ENCODE results near the gene ADORA1.

The ADORA1 gene

GRCh38 chr1:203197625-203198024 is 70.1 kb downstream of the ADORA1 start:
- DNase-seq (ENCODE audit: insufficient read length, low spot score) = no peak
- TF ChIP-seq TAF1 (IDR thresholded peaks at IDR 0.05; ENCODE audit: low read depth, low read length) = no peak
- no peak for TF ChIP-seq POLR2AphosphoS5 (IDR thresholded peaks at IDR 0.05; ENCODE audit: low read depth, low read length)
- no peak for TF ChIP-seq PAX5 (IDR thresholded peaks at IDR 0.05; ENCODE audit: insufficient read depth, low read length, severe bottlenecking)
- no peak for TF ChIP-seq POLR2A (IDR thresholded peaks at IDR 0.05; ENCODE audit: low read depth, low read length)
- no peak for FAIRE-seq

GRCh38 chr1:203199002-203199401 is 71.5 kb downstream of the ADORA1 start:
- FAIRE-seq (no peak), DNase-seq (ENCODE audit: insufficient read length, low spot score) (no peak)
- no peak for TF ChIP-seq PAX5 (IDR thresholded peaks at IDR 0.05; ENCODE audit: insufficient read depth, low read length, severe bottlenecking)
- TF ChIP-seq TAF1 (IDR thresholded peaks at IDR 0.05; ENCODE audit: low read depth, low read length) = no peak
- no peak for TF ChIP-seq POLR2A (IDR thresholded peaks at IDR 0.05; ENCODE audit: low read depth, low read length)
- TF ChIP-seq POU2F2 (IDR thresholded peaks at IDR 0.05; ENCODE audit: low read depth, low read length) = no peak
- no peak for TF ChIP-seq SPI1 (IDR thresholded peaks at IDR 0.05; ENCODE audit: low read depth, low read length)
- TF ChIP-seq POLR2AphosphoS5 (IDR thresholded peaks at IDR 0.05; ENCODE audit: low read depth, low read length) = no peak

- TF ChIP-seq TAF1 (IDR thresholded peaks at IDR 0.05; ENCODE audit: low read depth, low read length) = no peak
- TF ChIP-seq POLR2AphosphoS5 (IDR thresholded peaks at IDR 0.05; ENCODE audit: low read depth, low read length) = no peak
- TF ChIP-seq PAX5 (IDR thresholded peaks at IDR 0.05; ENCODE audit: insufficient read depth, low read length, severe bottlenecking) = no peak
- no peak for TF ChIP-seq POU2F2 (IDR thresholded peaks at IDR 0.05; ENCODE audit: low read depth, low read length)
- no peak for TF ChIP-seq SPI1 (IDR thresholded peaks at IDR 0.05; ENCODE audit: low read depth, low read length)
- TF ChIP-seq POLR2A (IDR thresholded peaks at IDR 0.05; ENCODE audit: low read depth, low read length) = no peak
- no peak for FAIRE-seq
Measured at GRCh38 chr1:203199481-203199815, 71.9 kb downstream of the ADORA1 start.

GRCh38 chr1:203199816-203200571 is 72.5 kb downstream of the ADORA1 start:
- TF ChIP-seq POLR2A (IDR thresholded peaks at IDR 0.05; ENCODE audit: low read depth, low read length) (no peak), POU2F2 (IDR thresholded peaks at IDR 0.05; ENCODE audit: low read depth, low read length) (no peak), TAF1 (IDR thresholded peaks at IDR 0.05; ENCODE audit: low read depth, low read length) (no peak), SPI1 (IDR thresholded peaks at IDR 0.05; ENCODE audit: low read depth, low read length) (no peak), PAX5 (IDR thresholded peaks at IDR 0.05; ENCODE audit: insufficient read depth, low read length, severe bottlenecking) (no peak), POLR2AphosphoS5 (IDR thresholded peaks at IDR 0.05; ENCODE audit: low read depth, low read length) (no peak)
- DNase-seq (ENCODE audit: insufficient read length, low spot score) (no peak), FAIRE-seq (no peak)

More at GRCh38 chr1:203199481-203199815, 71.9 kb downstream of the ADORA1 start:
- DNase-seq (ENCODE audit: insufficient read length, low spot score) = no peak

GRCh38 chr1:203200916-203201315 is 73.4 kb downstream of the ADORA1 start:
- no peak for DNase-seq (ENCODE audit: insufficient read length, low spot score)
- FAIRE-seq = no peak
- no peak for TF ChIP-seq SPI1 (IDR thresholded peaks at IDR 0.05; ENCODE audit: low read depth, low read length)
- TF ChIP-seq POU2F2 (IDR thresholded peaks at IDR 0.05; ENCODE audit: low read depth, low read length) = no peak

- TF ChIP-seq POLR2AphosphoS5 (IDR thresholded peaks at IDR 0.05; ENCODE audit: low read depth, low read length) = no peak
- no peak for TF ChIP-seq PAX5 (IDR thresholded peaks at IDR 0.05; ENCODE audit: insufficient read depth, low read length, severe bottlenecking)
- no peak for TF ChIP-seq SPI1 (IDR thresholded peaks at IDR 0.05; ENCODE audit: low read depth, low read length)
- no peak for TF ChIP-seq TAF1 (IDR thresholded peaks at IDR 0.05; ENCODE audit: low read depth, low read length)
- TF ChIP-seq POU2F2 (IDR thresholded peaks at IDR 0.05; ENCODE audit: low read depth, low read length) = no peak
- TF ChIP-seq POLR2A (IDR thresholded peaks at IDR 0.05; ENCODE audit: low read depth, low read length) = no peak
- DNase-seq (ENCODE audit: insufficient read length, low spot score) = no peak
- no peak for FAIRE-seq
Measured at GRCh38 chr1:203201516-203202205, 74.1 kb downstream of the ADORA1 start.

- DNase-seq (ENCODE audit: insufficient read length, low spot score) (no peak), FAIRE-seq (no peak)
- TF ChIP-seq POLR2AphosphoS5 (IDR thresholded peaks at IDR 0.05; ENCODE audit: low read depth, low read length) (no peak), SPI1 (IDR thresholded peaks at IDR 0.05; ENCODE audit: low read depth, low read length) (no peak), POLR2A (IDR thresholded peaks at IDR 0.05; ENCODE audit: low read depth, low read length) (no peak), PAX5 (IDR thresholded peaks at IDR 0.05; ENCODE audit: insufficient read depth, low read length, severe bottlenecking) (no peak), TAF1 (IDR thresholded peaks at IDR 0.05; ENCODE audit: low read depth, low read length) (no peak), POU2F2 (IDR thresholded peaks at IDR 0.05; ENCODE audit: low read depth, low read length) (no peak)
Measured at GRCh38 chr1:203202431-203203245, 75.1 kb downstream of the ADORA1 start.

- no peak for DNase-seq (ENCODE audit: insufficient read length, low spot score)
- TF ChIP-seq POLR2AphosphoS5 (IDR thresholded peaks at IDR 0.05; ENCODE audit: low read depth, low read length) (no peak), POU2F2 (IDR thresholded peaks at IDR 0.05; ENCODE audit: low read depth, low read length) (no peak), SPI1 (IDR thresholded peaks at IDR 0.05; ENCODE audit: low read depth, low read length) (no peak), TAF1 (IDR thresholded peaks at IDR 0.05; ENCODE audit: low read depth, low read length) (no peak), PAX5 (IDR thresholded peaks at IDR 0.05; ENCODE audit: insufficient read depth, low read length, severe bottlenecking) (no peak), POLR2A (IDR thresholded peaks at IDR 0.05; ENCODE audit: low read depth, low read length) (no peak)
- no peak for FAIRE-seq
Measured at GRCh38 chr1:203204756-203205155, 77.2 kb downstream of the ADORA1 start.

GRCh38 chr1:203206129-203206687 is 78.7 kb downstream of the ADORA1 start:
- FAIRE-seq (no peak), DNase-seq (ENCODE audit: insufficient read length, low spot score) (no peak)
- no peak for TF ChIP-seq PAX5 (IDR thresholded peaks at IDR 0.05; ENCODE audit: insufficient read depth, low read length, severe bottlenecking)
- TF ChIP-seq SPI1 (IDR thresholded peaks at IDR 0.05; ENCODE audit: low read depth, low read length) = no peak
- no peak for TF ChIP-seq POLR2AphosphoS5 (IDR thresholded peaks at IDR 0.05; ENCODE audit: low read depth, low read length)
